Measurements from ENCODE around the gene NR3C2.

DNA sequence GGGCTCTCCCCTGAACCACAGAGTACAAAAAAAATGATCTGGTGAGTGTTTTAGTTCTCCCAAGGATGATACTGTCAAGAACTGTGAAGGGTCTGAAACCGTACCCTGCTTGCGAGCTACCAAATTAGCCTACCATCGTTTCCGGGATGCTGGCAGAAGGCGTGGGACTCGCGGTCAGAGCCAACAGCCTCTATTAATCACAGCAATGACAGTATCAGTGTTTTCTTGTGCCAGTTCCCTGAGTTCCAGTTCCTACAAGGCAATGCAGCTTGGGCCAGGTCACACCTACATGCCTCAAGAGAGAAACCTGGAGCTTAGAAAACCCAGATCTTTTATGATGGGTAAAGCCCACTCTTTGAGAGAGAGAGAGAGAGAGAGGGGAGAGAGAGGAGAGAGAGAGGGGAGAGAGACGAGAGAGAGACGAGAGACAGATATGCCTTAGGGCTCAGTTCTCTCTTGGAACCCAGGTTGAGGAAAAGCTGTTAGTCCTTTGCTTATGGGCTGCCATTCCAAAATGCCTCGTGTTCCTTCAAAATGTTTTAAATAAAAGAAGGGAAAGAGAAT is 382.5 kb downstream of the NR3C2 start:
- TF ChIP-seq, protein P1, sequence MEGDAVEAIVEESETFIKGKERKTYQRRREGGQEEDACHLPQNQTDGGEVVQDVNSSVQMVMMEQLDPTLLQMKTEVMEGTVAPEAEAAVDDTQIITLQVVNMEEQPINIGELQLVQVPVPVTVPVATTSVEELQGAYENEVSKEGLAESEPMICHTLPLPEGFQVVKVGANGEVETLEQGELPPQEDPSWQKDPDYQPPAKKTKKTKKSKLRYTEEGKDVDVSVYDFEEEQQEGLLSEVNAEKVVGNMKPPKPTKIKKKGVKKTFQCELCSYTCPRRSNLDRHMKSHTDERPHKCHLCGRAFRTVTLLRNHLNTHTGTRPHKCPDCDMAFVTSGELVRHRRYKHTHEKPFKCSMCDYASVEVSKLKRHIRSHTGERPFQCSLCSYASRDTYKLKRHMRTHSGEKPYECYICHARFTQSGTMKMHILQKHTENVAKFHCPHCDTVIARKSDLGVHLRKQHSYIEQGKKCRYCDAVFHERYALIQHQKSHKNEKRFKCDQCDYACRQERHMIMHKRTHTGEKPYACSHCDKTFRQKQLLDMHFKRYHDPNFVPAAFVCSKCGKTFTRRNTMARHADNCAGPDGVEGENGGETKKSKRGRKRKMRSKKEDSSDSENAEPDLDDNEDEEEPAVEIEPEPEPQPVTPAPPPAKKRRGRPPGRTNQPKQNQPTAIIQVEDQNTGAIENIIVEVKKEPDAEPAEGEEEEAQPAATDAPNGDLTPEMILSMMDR (IDR thresholded peaks at IDR 0.05; ENCODE audit: low read length) = no peak
- TF ChIP-seq EZH2 (IDR thresholded peaks at IDR 0.05; ENCODE audit: borderline replicate concordance, low read length) = no peak

All from OCI-LY1 (cell line).